IMR-90 (cell line): Measurements from ENCODE around the gene TLK2. TPM values are rescaled to one million over a fixed set of nuclear protein-coding genes. Genes with fewer than 3 reads are reported as not detected.
A peak's percentile ranks its signal among the peaks of the same experiment; 100 is the strongest.

ENCODE experiments used
- ATAC-seq: fragments of 200-7000 bp; cut with Tn5 transposase; 2 replicates; pipeline ENCODE4 v1.9.1; 2020; ENCODE audit warnings: low read depth, mild to moderate bottlenecking, moderate library complexity
- BruUV-seq: library from RNA; stranded (reverse); fragments of 400-500 nt; replicated peaks from 2 replicates; lab custom pipeline; 2021; lab: Mats Ljungman, UMichigan
- CTCF ChIA-PET: fragments of 300-600 bp; formaldehyde crosslinking; extraction: SDS; loops from one replicate; lab custom pipeline; 2021; ENCODE audit warnings: antibody characterized with exemption; lab: Yijun Ruan, JAX
- POLR2A ChIA-PET: fragments of 300-600 bp; sonication (Branson Sonifier 250); formaldehyde crosslinking; loops from one replicate; lab custom pipeline; 2022; ENCODE audit warnings: antibody characterized with exemption; ENCODE audit not compliant: unreplicated experiment; lab: Charles Lee
- DNase-seq: peaks from one replicate; pipeline ENCODE4 v3.0.0; 2013
- H2AFZ ChIP-seq: replicated peaks from 2 replicates; pipeline ENCODE3; 2013; ENCODE audit warnings: low read length, mild to moderate bottlenecking; ENCODE audit not compliant: poor library complexity
- H2AK5ac ChIP-seq: 2 replicates; pipeline ENCODE4 v1.6.1; 2013; ENCODE audit warnings: low read depth, low read length, inconsistent platforms
- H2AK9ac ChIP-seq: replicated peaks from 2 replicates; pipeline ENCODE3; 2013; ENCODE audit warnings: mild to moderate bottlenecking, low read depth, low read length, moderate library complexity; ENCODE audit not compliant: poor library complexity
- H2BK120ac ChIP-seq: 2 replicates; pipeline ENCODE4 v1.6.1; 2013; ENCODE audit warnings: low read depth, low read length, inconsistent platforms
- H2BK15ac ChIP-seq: 3 replicates; pipeline ENCODE4 v1.6.1; 2013; ENCODE audit warnings: low read depth, low read length, inconsistent platforms
- H2BK20ac ChIP-seq: 2 replicates; pipeline ENCODE4 v1.6.1; 2013; ENCODE audit warnings: low read depth, mild to moderate bottlenecking, inconsistent platforms, low read length, moderate library complexity
- H2BK5ac ChIP-seq: 2 replicates; pipeline ENCODE4 v1.6.1; 2013; ENCODE audit warnings: mild to moderate bottlenecking, low read depth, low read length, inconsistent platforms; ENCODE audit not compliant: poor library complexity, severe bottlenecking
- H3K14ac ChIP-seq: replicated peaks from 2 replicates; pipeline ENCODE4 v1.6.1; 2013; ENCODE audit warnings: low read depth, low read length, inconsistent platforms
- H3K18ac ChIP-seq: 2 replicates; pipeline ENCODE4 v1.6.1; 2013; ENCODE audit warnings: low read depth, low read length, control low read depth
- H3K23ac ChIP-seq: 2 replicates; pipeline ENCODE4 v1.6.1; 2013; ENCODE audit warnings: low read depth, low read length, inconsistent platforms
- H3K27ac ChIP-seq: 2 replicates; pipeline ENCODE4 v1.5.1; 2013; ENCODE audit warnings: mild to moderate bottlenecking, control low read depth, low read length; ENCODE audit not compliant: insufficient read depth
- H3K27me3 ChIP-seq: 2 replicates; pipeline ENCODE4 v1.6.1; 2013; ENCODE audit warnings: low read length; ENCODE audit not compliant: control insufficient read depth, insufficient read depth
- H3K36me3 ChIP-seq: 2 replicates; pipeline ENCODE4 v1.6.1; 2013; ENCODE audit warnings: low read length, mixed read lengths; ENCODE audit not compliant: control insufficient read depth, insufficient read depth
- H3K4ac ChIP-seq: 2 replicates; pipeline ENCODE4 v1.6.1; 2013; ENCODE audit warnings: low read depth, low read length, inconsistent platforms
- H3K4me1 ChIP-seq: 2 replicates; pipeline ENCODE4 v1.6.1; 2013; ENCODE audit warnings: low read length, mixed read lengths; ENCODE audit not compliant: control insufficient read depth, insufficient read depth
- H3K4me2 ChIP-seq: 2 replicates; pipeline ENCODE4 v1.6.1; 2013; ENCODE audit warnings: low read depth, mild to moderate bottlenecking, control low read depth, low read length, moderate library complexity
- H3K4me3 ChIP-seq: 2 replicates; pipeline ENCODE4 v1.5.1; 2013; ENCODE audit warnings: low read depth, mild to moderate bottlenecking, control low read depth, low read length, moderate library complexity; ENCODE audit not compliant: insufficient read depth
- H3K56ac ChIP-seq: 2 replicates; pipeline ENCODE4 v1.6.1; 2013; ENCODE audit warnings: low read length, inconsistent platforms; ENCODE audit not compliant: insufficient read depth; ENCODE audit errors: extremely low read depth
- H3K79me1 ChIP-seq, 2 experiments: 2 replicates each; pipeline ENCODE4 v1.6.1; 2013; ENCODE audit warnings: low read length in 2 of 2, inconsistent platforms in 1 of 2, low read depth in 1 of 2
- H3K9ac ChIP-seq: 2 replicates; pipeline ENCODE4 v1.6.1; 2013; ENCODE audit warnings: low read depth, low read length, control low read depth
- H3K9me1 ChIP-seq: 2 replicates; pipeline ENCODE4 v1.6.1; 2013; ENCODE audit warnings: low read length, inconsistent platforms; ENCODE audit not compliant: insufficient read depth
- H3K9me3 ChIP-seq: 2 replicates; pipeline ENCODE4 v1.6.1; 2013; ENCODE audit warnings: low read length; ENCODE audit not compliant: control insufficient read depth, insufficient read depth
- H4K20me1 ChIP-seq: 2 replicates; pipeline ENCODE4 v1.6.1; 2013; ENCODE audit warnings: low read length, inconsistent platforms; ENCODE audit not compliant: insufficient read depth
- H4K5ac ChIP-seq: 2 replicates; pipeline ENCODE4 v1.6.1; 2013; ENCODE audit warnings: mild to moderate bottlenecking, low read depth, low read length, control low read depth
- H4K8ac ChIP-seq, 2 experiments: 2 replicates each; pipeline ENCODE4 v1.6.1; 2013; ENCODE audit warnings: low read depth in 2 of 2, low read length in 2 of 2, control low read depth in 1 of 2, inconsistent platforms in 1 of 2
- H4K91ac ChIP-seq: 2 replicates; pipeline ENCODE4 v1.6.1; 2013; ENCODE audit warnings: low read depth, low read length, inconsistent platforms; ENCODE audit not compliant: insufficient read depth
- MAFK ChIP-seq: IDR thresholded peaks from 2 replicates; pipeline ENCODE4 v1.6.1; 2012; ENCODE audit warnings: low read depth, low read length, improper control_type of control experiment
- MAZ ChIP-seq: IDR thresholded peaks from 2 replicates; pipeline ENCODE4 v1.6.1; 2012; ENCODE audit warnings: low read depth, mild to moderate bottlenecking, low read length, improper control_type of control experiment, moderate library complexity, borderline replicate concordance
- NFE2L2 ChIP-seq: fragments of 150-350 bp; IDR thresholded peaks from 2 replicates; pipeline ENCODE4 v1.6.1; 2016; ENCODE audit warnings: low read depth, mild to moderate bottlenecking, low read length
- POLR2A ChIP-seq: IDR thresholded peaks from 2 replicates; pipeline ENCODE4 v1.6.1; 2012; ENCODE audit warnings: mild to moderate bottlenecking, low read depth, low read length
- RCOR1 ChIP-seq: IDR thresholded peaks from 2 replicates; pipeline ENCODE4 v1.6.1; 2012; ENCODE audit warnings: mild to moderate bottlenecking, low read length, improper control_type of control experiment; ENCODE audit not compliant: insufficient replicate concordance
- SMC3 ChIP-seq: fragments of 150-350 bp; IDR thresholded peaks from 2 replicates; pipeline ENCODE4 v1.6.1; 2016; ENCODE audit warnings: low read depth, mild to moderate bottlenecking, antibody characterized with exemption, low read length, moderate library complexity
- WGBS, 2 experiments: methylation state at CpG; one replicate each; pipeline versions ENCODE4 v1.1.5 to v1.1.7; 2013; ENCODE audit warnings: missing lambda C conversion rate in 2 of 2; ENCODE audit not compliant: insufficient read length in 1 of 2; ENCODE audit errors: extremely low coverage in 2 of 2; 5-methylcytosine and 5-hydroxymethylcytosine counted together
- dilution Hi-C: fragments of 300-500 bp; cut with HindIII; formaldehyde crosslinking; loops from one replicate; pipeline ENCODE4 v1.14.3; 2018; ENCODE audit warnings: low sequenced_read_pairs; ENCODE audit not compliant: unreplicated experiment
- in situ Hi-C: fragments of 300-500 bp; cut with MboI; formaldehyde crosslinking; loops from 3 replicates; pipeline ENCODE4 v1.14.3; 2019; ENCODE audit warnings: low sequenced_read_pairs, inconsistent platforms, mixed read lengths
- intact Hi-C: fragments of 100-400 bp; cut with micrococcal nuclease; formaldehyde crosslinking; loops from 2 replicates; pipeline ENCODE4 v1.10.0; 2022
- polyA plus RNA-seq, 3 experiments: library from polyadenylated mRNA; depleted of rRNA; stranded (reverse); fragments of >200 nt; gene quantifications; 2 replicates each; pipeline ENCODE4 v1.2.3, GENCODE V29; 2012; ENCODE audit warnings: low replicate concordance in 1 of 3
- total RNA-seq: library from RNA; depleted of rRNA; stranded (reverse); fragments of >200 nt; gene quantifications from 2 replicates; pipeline ENCODE4 v1.2.3, GENCODE V29; 2012

Gene TLK2
- total and polyA plus RNA-seq, 2 of the 4 experiments (the other 2 are of a cell fraction) = 35.7 to 39.4 TPM

GRCh38 chr17:62629556-62630364, 151.1 kb downstream of the TLK2 start (continued):
- TF ChIP-seq RCOR1 (no peak), MAZ (no peak; the same call in 1 of the 2 replicates)

GRCh38 chr17:62630365-62631085, 151.9 kb downstream of the TLK2 start:
- Histone ChIP-seq H3K14ac (peak overlapping the region; percentile 92), H3K9ac (no peak overlapping the region), H3K56ac (no peak overlapping the region; the same call in 1 of the 2 replicates), H3K27ac (peak overlapping the region; percentile 27), H2BK20ac (no peak overlapping the region), H4K20me1 (peaks cover 54% of the 10 kb centered on the region), H3K4me2 (peak overlapping the region; percentile 92), H3K27me3 (no peaks in the 10 kb centered on the region), H4K5ac (no peak overlapping the region), H2AK5ac (peak overlapping the region; percentile 82), H4K8ac (peak overlapping the region in 1 of 2 experiments; percentile 27; a peak in 1 of 4 replicates), H2BK120ac (peak overlapping the region; percentile 1; the same call in 1 of the 2 replicates), H4K91ac (no peak overlapping the region), H3K36me3 (peaks cover 5% of the 10 kb centered on the region; the same call in 1 of the 2 replicates), H2BK15ac (no peak overlapping the region), H3K4ac (peak overlapping the region; percentile 88; the same call in 1 of the 2 replicates), H3K9me3 (no peaks in the 10 kb centered on the region), H3K79me1 (peaks cover 7 to 77% of the 10 kb centered on the region in 2 experiments; a peak in 3 of 4 replicates), H3K4me3 (no peak overlapping the region), H2AK9ac (peak overlapping the region; percentile 70), H3K23ac (peak overlapping the region; percentile 67), H2BK5ac (no peak overlapping the region), H2AFZ (no peak overlapping the region), H3K9me1 (peaks cover 36% of the 10 kb centered on the region), H3K4me1 (peaks cover 35% of the 10 kb centered on the region), H3K18ac (no peak overlapping the region)
- dilution Hi-C loops (no loop called here), intact Hi-C loops (no loop called here), in situ Hi-C loops (no loop called here)
- CTCF ChIA-PET = no interaction called here
- POLR2A ChIA-PET = no interaction called here
- ATAC-seq (no peak), DNase-seq (peak; percentile 59)
- 71% methylated on average over 3 of the region's 12 CpGs; no CpG with 5 or more reads in 1 of the 2 experiments for WGBS, 2 experiments
- BruUV-seq = no TSS peak
- TF ChIP-seq MAFK (peak; percentile 76), NFE2L2 (0 out of 2 replicates have a peak, but pooled peaks have one; percentile 30), SMC3 (no peak), POLR2A (peak; percentile 34; the same call in 1 of the 2 replicates)
